Endodermal cell (in vitro differentiated cells): ENCODE measurements around the gene CAMK2B. TPM values are rescaled to one million over a fixed set of nuclear protein-coding genes. Genes with fewer than 3 reads are reported as not detected.

Experiments
- DNase-seq: peaks from one replicate; pipeline ENCODE4 v3.0.0-alpha.2; 2017
- H3K27ac ChIP-seq: 2 replicates; pipeline ENCODE4 v1.5.1; 2013; ENCODE audit warnings: mild to moderate bottlenecking, low read depth, low read length, moderate library complexity
- H3K27me3 ChIP-seq: 2 replicates; pipeline ENCODE4 v1.6.1; 2013; ENCODE audit warnings: mild to moderate bottlenecking, low read length, moderate library complexity; ENCODE audit not compliant: insufficient read depth, control insufficient read depth, poor library complexity, severe bottlenecking
- H3K36me3 ChIP-seq: 2 replicates; pipeline ENCODE4 v1.7.0; 2013; ENCODE audit warnings: mild to moderate bottlenecking, low read length, moderate library complexity; ENCODE audit not compliant: control insufficient read depth, insufficient read depth
- H3K4me1 ChIP-seq: one replicate; pipeline ENCODE4 v1.7.0; 2013; ENCODE audit warnings: low read length; ENCODE audit not compliant: control insufficient read depth, insufficient read depth
- H3K4me3 ChIP-seq: 2 replicates; pipeline ENCODE4 v1.5.1; 2013; ENCODE audit warnings: mild to moderate bottlenecking, low read length, moderate library complexity
- H3K9ac ChIP-seq: 2 replicates; pipeline ENCODE4 v1.6.1; 2013; ENCODE audit warnings: mild to moderate bottlenecking, low read length, moderate library complexity; ENCODE audit not compliant: poor library complexity, severe bottlenecking; ENCODE audit errors: extremely low read depth
- H3K9me3 ChIP-seq: 2 replicates; pipeline ENCODE4 v1.6.1; 2013; ENCODE audit warnings: mild to moderate bottlenecking, low read length, moderate library complexity; ENCODE audit not compliant: control insufficient read depth
- H3K27ac Mint-ChIP-seq: 2 replicates; pipeline ENCODE4 v1.8.0; 2020; ENCODE audit warnings: mixed read lengths
- H3K27me3 Mint-ChIP-seq: 2 replicates; pipeline ENCODE4 v1.8.0; 2021; ENCODE audit warnings: mild to moderate bottlenecking, mixed read lengths; ENCODE audit not compliant: insufficient read depth
- H3K36me3 Mint-ChIP-seq: 2 replicates; pipeline ENCODE4 v1.8.0; 2020; ENCODE audit warnings: low read depth, mixed read lengths
- H3K4me1 Mint-ChIP-seq: 2 replicates; pipeline ENCODE4 v1.8.0; 2020; ENCODE audit warnings: mixed read lengths
- H3K4me3 Mint-ChIP-seq: 2 replicates; pipeline ENCODE4 v1.8.0; 2020; ENCODE audit warnings: mild to moderate bottlenecking, moderate library complexity, mixed read lengths
- H3K9me3 Mint-ChIP-seq: 2 replicates; pipeline ENCODE4 v1.8.0; 2020; ENCODE audit warnings: mild to moderate bottlenecking, mixed read lengths
- CTCF ChIP-seq: fragments of 200-600 bp; sonication (generic); conservative IDR thresholded peaks from 2 replicates; pipeline ENCODE4 v1.5.0; 2021; ENCODE audit warnings: antibody characterized with exemption, mild to moderate bottlenecking
- WGBS, 2 experiments: methylation state at CpG; one replicate each; pipeline versions ENCODE4 v1.1.5 to v1.1.7; 2013; ENCODE audit warnings: missing lambda C conversion rate in 2 of 2, mixed read lengths in 1 of 2; ENCODE audit not compliant: insufficient coverage in 1 of 2, insufficient read length in 1 of 2; 5-methylcytosine and 5-hydroxymethylcytosine counted together
- total RNA-seq, 2 donors: library from RNA; stranded (reverse); fragmentation: NEBNext Ultra II Directional in 1 of 2; extraction: Animal tissue kit (Norgen Biotek cat#: 25700) in 1 of 2; gene quantifications; 2 replicates in 1 of 2; 3 replicates in 1 of 2; pipeline ENCODE4 v1.2.1, GENCODE V29; 2021

The CAMK2B gene
- total RNA-seq, 2 donors from 2014 or later, result 0.26 TPM; not detected in 1

- 79 to 84% methylated on average over 5 of the region's 5 CpGs for WGBS, 2 experiments
- peaks cover 17% of the 10 kb centered on the region for H3K27me3 Mint-ChIP-seq
- no peaks in the 10 kb centered on the region for H3K36me3 Mint-ChIP-seq
- H3K27ac Mint-ChIP-seq, result no peak overlapping the region
- no peaks in the 10 kb centered on the region for H3K36me3 ChIP-seq
- H3K27me3 ChIP-seq, result peaks cover 11% of the 10 kb centered on the region
- H3K4me3 ChIP-seq, result no peak overlapping the region
- H3K9me3 ChIP-seq, result no peaks in the 10 kb centered on the region
- H3K4me1 ChIP-seq, result no peaks in the 10 kb centered on the region
- no peak for TF ChIP-seq CTCF
- H3K4me3 Mint-ChIP-seq, result no peak overlapping the region
- H3K4me1 Mint-ChIP-seq, result no peaks in the 10 kb centered on the region
- peak; percentile 43 for DNase-seq
- no peak overlapping the region for H3K9ac ChIP-seq
- no peaks in the 10 kb centered on the region for H3K9me3 Mint-ChIP-seq
- no peak overlapping the region for H3K27ac ChIP-seq
Measured at GRCh38 chr7:44372560-44373417, 47.4 kb upstream of the CAMK2B start.

DNA sequence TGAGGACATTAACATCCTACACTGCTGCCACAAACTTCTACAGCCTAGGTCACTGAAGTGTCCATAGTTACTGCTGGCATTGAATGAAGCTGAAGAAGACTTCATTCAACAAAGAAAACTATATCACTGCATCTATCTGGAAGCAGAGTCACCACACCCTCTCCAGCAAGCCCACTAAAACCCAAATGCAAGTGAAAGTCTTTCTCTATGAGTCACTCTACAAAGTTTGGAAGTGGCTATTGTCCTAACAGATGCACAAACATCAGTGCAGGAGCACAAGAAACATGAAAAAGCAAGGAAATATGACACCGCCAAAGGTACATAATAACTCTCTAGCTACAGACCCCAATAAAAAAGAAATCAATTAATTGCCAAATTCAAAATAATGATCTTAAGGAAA is 43.5 kb upstream of the CAMK2B start:
- Histone ChIP-seq H3K4me1 (no peaks in the 10 kb centered on the region), H3K27me3 (peaks cover 11% of the 10 kb centered on the region), H3K4me3 (no peak overlapping the region), H3K27ac (no peak overlapping the region), H3K9me3 (no peaks in the 10 kb centered on the region), H3K9ac (no peak overlapping the region), H3K36me3 (no peaks in the 10 kb centered on the region)
- 81% methylated on average over 1 of the region's 1 CpG; no CpG with 5 or more reads in 1 of the 2 experiments for WGBS, 2 experiments
- H3K27me3 Mint-ChIP-seq, result peaks cover 4% of the 10 kb centered on the region
- H3K9me3 Mint-ChIP-seq, result no peaks in the 10 kb centered on the region
- TF ChIP-seq CTCF, result no peak
- H3K36me3 Mint-ChIP-seq, result no peaks in the 10 kb centered on the region
- H3K27ac Mint-ChIP-seq, result no peak overlapping the region
- DNase-seq, result no peak
- no peak overlapping the region for H3K4me3 Mint-ChIP-seq
- H3K4me1 Mint-ChIP-seq, result no peaks in the 10 kb centered on the region

DNA sequence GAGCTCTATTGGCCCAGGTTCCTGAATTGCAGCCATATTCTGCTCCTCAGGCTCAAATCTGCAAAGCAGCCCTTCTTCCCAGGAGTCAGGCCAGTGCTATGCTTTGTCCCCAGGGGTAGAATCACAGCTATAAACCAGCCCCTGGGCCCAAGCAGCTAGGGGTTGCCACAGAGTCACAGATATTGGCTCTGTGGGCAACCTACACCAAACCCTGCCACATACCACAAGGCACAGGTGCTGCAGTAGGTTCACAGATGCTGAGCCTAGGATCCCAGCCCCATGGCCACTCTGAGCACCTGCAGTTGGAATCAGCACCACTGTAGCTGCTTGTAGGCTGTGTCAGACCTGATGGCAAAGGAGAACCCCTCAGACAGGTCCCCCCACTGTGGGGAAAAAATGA is 43.1 kb upstream of the CAMK2B start:
- Histone ChIP-seq H3K27ac (no peak overlapping the region), H3K4me3 (no peak overlapping the region), H3K36me3 (no peaks in the 10 kb centered on the region), H3K9me3 (no peaks in the 10 kb centered on the region), H3K9ac (no peak overlapping the region), H3K4me1 (no peaks in the 10 kb centered on the region), H3K27me3 (peaks cover 11% of the 10 kb centered on the region)
- DNase-seq, result no peak
- peaks cover 4% of the 10 kb centered on the region for H3K27me3 Mint-ChIP-seq
- no peaks in the 10 kb centered on the region for H3K36me3 Mint-ChIP-seq
- H3K27ac Mint-ChIP-seq, result no peak overlapping the region
- no peaks in the 10 kb centered on the region for H3K9me3 Mint-ChIP-seq
- H3K4me1 Mint-ChIP-seq, result no peaks in the 10 kb centered on the region
- no peak for TF ChIP-seq CTCF
- no peak overlapping the region for H3K4me3 Mint-ChIP-seq
